Limb (tissue), 2 donors: ENCODE data around the gene ABCA2.

Experiments
- DNase-seq, 2 donors: peaks; one replicate each; pipeline ENCODE4 v3.0.0-alpha.2; 2016; ENCODE audit errors: extremely low spot score in 2 of 2

The ABCA2 gene, protein sequence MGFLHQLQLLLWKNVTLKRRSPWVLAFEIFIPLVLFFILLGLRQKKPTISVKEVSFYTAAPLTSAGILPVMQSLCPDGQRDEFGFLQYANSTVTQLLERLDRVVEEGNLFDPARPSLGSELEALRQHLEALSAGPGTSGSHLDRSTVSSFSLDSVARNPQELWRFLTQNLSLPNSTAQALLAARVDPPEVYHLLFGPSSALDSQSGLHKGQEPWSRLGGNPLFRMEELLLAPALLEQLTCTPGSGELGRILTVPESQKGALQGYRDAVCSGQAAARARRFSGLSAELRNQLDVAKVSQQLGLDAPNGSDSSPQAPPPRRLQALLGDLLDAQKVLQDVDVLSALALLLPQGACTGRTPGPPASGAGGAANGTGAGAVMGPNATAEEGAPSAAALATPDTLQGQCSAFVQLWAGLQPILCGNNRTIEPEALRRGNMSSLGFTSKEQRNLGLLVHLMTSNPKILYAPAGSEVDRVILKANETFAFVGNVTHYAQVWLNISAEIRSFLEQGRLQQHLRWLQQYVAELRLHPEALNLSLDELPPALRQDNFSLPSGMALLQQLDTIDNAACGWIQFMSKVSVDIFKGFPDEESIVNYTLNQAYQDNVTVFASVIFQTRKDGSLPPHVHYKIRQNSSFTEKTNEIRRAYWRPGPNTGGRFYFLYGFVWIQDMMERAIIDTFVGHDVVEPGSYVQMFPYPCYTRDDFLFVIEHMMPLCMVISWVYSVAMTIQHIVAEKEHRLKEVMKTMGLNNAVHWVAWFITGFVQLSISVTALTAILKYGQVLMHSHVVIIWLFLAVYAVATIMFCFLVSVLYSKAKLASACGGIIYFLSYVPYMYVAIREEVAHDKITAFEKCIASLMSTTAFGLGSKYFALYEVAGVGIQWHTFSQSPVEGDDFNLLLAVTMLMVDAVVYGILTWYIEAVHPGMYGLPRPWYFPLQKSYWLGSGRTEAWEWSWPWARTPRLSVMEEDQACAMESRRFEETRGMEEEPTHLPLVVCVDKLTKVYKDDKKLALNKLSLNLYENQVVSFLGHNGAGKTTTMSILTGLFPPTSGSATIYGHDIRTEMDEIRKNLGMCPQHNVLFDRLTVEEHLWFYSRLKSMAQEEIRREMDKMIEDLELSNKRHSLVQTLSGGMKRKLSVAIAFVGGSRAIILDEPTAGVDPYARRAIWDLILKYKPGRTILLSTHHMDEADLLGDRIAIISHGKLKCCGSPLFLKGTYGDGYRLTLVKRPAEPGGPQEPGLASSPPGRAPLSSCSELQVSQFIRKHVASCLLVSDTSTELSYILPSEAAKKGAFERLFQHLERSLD (N-terminal part only)

DNA sequence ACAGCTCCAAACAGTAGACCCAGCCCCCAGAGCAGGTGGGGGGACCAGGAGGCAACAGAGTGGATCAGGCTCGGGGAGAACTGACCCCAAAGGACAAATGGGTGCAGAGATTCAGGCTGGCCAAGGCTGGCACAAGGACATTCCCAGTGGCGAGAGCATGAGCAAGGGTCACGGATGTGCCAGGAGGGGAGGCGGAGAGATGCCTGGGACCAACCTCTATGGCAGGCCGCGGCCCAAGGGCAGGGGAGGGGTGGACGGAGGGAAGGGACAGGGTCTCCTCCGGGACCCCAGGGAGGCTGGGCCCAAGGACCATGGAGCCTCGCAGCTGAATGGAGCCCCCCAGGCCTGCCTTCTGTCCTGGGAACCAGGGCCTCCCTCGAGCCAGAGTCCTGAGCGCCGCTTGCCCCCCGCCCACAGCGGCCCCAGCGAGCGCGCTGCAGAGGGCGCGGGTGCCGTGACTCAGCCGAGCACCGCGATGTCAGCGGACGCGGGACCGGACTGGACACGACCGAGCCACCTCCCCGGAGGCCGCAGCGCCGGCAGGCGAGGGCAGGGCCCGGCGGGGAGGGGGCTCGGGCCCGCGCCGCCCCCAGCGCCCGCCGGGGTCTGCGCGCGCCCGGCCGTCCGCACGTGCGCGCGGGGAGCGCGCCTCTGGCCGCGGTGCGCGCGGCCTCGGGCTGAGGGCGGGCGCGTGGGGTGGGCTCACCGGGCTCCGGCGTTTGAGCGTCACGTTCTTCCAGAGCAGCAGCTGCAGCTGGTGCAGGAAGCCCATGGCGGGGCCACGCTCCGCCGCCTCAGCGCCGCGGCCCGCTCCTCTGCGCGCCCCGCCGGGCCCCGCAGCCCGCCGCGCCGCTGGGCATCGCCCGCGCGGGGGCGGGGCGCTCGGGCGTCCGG, at the start of gene ABCA2:
ABCA2 (minus strand) TSS at position 869 of the 894 bp plus-strand sequence; CDS start at position 772, 97 bp downstream.
- DNase-seq, result peak in 1 of 2 donors; percentile 63

DNA sequence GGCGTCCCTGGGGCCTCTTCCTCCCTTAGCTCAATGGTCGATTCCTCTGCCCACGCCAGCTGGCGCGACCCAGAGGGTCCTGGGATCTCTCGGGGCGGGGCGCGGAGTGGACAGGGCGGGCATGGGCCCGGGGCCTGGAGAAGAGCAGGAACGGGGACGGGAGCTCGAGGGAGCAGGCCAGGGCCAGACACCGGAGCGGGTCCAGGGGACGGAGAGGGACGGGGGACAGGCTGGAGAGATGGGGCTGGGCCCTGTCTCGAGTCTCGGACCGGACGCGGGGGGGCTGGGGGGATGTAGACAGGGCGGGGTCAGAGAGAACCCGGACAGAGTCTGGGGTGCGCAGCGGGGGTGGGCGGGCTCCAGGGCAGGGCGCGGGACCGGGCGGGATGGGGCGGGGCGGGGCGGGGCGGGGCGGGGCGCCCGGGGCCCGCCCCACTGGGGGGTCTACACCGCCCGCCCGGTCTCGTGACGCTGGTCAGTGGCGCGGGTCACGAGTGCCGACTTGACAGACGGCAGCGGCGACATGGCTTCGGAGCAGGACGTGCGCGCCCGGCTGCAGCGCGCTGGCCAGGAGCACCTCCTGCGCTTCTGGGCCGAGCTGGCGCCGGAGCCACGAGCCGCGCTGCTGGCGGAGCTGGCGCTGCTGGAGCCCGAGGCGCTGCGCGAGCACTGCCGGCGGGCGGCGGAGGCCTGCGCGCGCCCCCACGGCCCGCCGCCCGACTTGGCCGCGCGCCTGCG, 49.1 kb upstream of the ABCA2 start, which contains the start of gene UAP1L1:
UAP1L1 (plus strand) TSS at position 508 of the 738 bp plus-strand sequence; CDS start at position 524, 16 bp downstream.
- DNase-seq, result peak in 1 of 2 donors; percentile 50

DNA sequence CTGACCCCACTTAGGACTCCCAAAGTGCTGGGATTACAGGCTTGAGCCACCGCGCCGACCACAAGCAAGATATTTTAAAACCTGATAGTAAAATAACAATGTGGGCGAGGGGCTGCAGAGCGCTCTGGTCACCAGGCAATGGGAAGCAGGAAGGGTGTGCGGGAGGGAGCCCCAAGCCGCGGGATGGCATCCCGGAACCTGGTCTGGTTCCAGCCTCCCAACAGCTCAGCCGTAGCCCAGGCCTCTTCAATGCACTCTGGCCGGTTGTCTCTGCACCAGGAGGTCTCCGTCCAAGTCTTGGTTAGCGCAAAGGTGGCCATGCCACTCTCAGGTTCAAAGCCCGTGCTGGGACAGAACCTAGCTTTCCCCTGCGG, 48.6 kb upstream of the ABCA2 start:
- DNase-seq, result no peak

DNA sequence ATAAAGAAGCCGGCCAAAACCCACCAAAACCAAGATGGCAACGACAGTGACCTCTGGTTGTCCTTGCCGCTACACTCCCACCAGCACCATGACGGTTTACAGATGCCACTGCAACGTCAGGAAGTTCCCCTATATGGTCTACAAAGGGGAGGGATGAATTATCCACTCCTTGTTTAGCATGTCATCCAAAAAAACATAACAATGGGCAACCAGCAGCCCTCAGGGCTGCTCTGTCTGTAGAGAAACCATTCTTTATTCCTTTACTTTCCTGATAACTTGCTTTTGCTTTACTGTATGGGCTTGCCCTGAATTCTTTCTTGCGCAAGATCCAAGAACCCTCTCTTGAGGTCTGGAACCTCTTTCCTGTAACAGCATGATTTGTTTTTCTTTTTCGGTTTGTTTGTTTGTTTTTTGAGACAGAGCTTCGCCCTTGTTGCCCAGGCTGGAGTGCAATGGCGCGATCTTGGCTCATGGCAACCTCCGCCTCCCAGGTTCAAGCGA, 47.3 kb upstream of the ABCA2 start:
- no peak for DNase-seq

DNA sequence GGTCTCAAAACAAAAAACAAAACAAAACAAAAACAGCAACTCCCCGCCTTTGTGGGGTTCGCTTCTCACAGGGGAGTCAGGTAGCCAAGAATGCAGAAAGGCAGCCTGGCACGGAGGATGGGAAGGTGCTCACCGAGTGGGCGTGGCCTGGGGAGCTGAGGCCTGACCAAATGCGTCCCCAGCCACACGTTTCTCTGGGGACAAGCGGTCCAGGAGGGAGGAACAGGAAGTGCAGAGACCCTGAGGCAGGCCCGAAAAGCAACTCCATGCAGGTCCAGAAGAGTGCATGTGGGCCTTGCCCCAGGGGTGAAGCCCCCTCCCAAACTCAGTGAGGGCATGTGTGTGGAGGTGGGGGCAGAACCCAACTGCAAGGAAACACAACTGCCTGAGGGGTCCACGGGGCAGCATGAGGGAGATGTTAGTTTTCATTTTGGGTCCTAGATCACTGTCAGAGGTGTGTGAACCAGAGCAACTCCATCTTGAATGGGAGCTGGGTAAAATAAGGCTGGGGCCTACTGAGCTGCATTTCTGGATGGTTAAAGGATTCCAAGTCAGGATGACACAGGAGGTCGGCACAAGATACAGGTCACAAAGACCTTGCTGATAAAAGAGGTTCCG, 46.7 kb upstream of the ABCA2 start:
- no peak for DNase-seq

DNA sequence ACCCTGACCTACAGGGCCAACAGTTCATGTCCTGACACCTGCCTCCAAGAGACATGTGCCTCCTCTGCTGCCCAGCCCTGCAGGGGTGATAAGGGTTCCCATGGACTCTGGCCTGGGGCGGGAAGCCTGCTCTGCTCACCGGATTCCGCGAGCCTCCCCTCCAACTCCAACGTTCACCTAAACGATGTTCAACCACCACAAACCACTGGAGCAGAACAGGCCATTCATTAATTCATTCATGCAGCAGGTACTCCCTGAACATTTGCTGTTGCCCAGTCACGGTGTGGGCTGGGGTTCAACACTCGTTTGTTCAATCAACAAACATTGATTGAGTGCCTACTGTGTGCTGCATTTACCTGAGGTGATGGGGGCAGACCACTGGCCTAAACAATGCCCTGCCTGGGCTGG, 46.0 kb upstream of the ABCA2 start:
- no peak for DNase-seq

DNA sequence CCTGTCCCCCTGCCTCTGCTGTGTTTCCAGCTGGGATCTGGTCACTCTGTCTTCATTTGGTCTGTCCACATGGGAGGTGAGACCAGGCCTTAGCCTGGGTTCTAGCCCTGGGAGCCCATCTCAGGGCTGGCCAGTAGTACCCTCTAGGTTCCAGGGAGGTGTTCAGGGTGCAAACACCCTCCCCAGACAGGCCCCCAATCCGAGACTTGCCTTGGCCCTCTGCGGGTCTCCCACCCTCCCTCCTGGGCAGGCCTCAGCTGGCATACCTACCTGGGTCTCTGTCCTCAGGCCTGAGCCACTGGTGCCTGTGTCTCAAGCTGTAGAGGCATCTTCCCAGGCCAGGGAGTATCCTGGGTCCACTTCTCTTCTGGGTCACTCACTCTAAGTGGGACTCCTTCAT, 43.2 kb upstream of the ABCA2 start:
- DNase-seq, result no peak

DNA sequence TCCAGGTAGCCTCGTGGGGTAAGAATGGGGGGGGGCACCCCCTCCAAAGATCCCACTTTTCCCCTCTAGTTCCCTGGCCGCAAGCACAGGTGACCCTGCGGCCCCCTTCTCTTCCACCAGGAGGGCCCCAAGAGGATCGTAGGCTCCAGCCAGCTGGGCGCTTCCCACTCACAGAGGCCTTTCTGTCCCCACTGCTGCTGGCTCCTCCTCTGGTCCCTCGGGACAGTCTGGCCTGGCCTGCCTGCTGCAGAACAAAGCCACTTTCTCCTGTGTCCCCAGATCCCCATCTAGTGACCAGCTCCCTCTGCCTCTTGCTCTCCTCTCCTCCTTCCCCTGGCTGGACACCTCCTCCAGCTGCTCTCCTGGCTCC, 42.9 kb upstream of the ABCA2 start:
- DNase-seq, result peak in 1 of 2 donors; percentile 58

DNA sequence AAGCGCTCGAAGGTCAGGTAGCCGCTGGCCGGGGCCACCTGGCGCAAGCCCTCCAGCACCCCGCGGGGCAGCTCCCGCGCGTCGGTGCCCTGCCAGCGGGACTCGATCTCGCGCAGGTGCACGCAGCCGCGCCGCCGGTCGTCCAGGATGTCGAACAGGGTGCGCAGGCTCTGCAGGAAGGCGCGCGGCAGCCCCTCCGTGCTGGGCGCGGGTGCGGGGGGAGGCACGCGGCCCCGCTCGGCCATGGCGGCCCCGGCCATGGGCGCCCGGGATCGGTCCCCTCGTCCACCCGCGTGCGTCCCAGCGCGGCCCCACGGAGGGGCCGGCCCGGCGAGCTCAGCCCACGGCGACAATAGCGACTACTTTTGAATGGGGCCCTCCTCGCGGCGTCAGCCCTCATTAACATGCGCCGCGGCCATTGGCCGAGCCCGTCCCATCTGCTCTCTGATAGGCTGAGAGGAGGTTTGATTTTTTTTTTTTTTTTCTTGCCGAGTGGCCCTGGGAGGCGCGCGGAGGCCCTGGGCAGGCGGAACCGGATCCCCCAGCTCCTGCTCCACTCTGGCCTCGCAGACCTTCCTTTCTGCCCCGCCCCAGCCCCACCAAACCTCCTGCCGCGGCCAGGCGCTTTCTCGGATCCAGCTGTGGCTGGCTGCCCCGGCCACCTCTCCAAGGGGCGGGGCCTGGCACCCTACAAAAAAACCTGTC, 42.3 kb upstream of the ABCA2 start, which contains the start of gene SAPCD2:
SAPCD2 (minus strand) TSS at position 357 of the 705 bp plus-strand sequence; CDS start at position 260, 97 bp downstream.
- DNase-seq, result peak; percentile 79 to 86

DNA sequence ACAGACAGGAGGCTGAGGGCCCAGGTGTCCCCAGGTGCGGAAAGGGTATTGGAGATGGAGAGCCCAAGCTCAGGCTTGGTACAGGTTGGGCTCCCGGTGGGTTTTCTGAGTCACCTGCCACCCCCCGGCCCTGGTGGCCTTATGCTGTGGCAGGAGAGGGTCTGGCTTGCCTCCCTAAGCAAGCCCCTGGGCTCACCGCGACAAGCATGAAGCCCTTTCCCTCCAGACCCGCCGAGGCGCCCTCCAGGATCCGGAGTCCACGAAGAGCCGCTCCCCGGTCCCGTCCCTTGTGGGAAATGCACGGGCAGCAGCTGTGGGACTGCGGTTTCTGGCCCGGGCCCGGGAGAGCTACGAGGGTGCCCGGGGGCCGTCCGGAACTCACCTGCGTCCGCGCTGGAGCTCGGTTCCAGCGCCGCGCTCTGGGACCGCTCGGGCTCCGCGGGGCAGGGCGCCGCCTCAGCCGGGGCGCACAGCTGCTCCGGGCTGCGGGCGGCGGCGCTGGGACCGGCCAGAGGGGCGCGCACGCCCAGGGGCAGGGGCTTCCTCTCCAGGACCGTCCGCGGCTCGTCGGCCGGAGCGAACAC, 41.6 kb upstream of the ABCA2 start:
- peak in 1 of 2 donors; percentile 35 for DNase-seq

DNA sequence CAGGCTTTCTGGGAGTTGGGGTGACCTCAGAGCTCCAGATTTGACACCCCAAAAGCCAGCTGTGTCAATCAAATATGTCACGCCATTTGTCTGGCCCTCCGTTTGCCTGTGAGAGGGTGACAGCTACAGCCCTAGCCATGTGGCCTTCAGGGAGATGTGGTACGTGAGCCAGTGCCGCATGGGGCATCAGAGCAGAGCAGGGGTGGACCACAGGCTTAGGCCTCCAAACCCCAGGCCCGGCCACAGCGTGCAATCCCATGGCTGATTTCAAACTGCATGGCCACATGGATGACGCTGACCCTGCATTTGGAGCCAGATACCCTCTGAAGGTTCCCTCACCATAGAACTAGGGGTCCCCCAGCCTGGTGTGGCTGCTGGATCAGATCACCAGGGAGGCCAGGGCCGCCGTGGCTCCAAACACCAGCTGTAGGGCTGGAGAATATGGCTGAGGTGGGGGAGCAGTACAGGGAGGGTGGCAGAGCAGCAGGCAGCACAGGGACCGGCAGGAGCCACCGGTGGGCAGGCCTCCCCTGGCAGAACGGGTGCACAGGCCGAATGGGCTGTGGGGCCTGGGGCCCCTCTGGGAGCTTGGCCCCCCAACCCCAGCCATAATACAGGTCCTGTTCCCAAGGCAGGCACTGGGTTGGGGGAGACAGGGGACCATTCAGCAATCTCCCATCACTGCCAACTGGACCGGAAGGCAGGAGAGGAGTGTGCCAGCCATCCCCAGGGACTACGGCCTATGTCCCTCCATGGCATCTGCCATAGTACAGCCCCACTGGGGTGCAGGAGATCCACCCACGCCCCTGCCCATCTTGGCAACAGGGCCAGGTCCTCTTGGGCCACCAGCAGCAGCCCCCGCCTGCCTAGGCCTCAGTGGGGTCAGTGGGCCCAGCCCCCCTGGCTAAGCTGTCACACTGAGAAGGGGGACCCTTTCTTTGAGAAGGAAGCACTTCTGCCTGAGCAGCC, 40.8 kb upstream of the ABCA2 start:
- DNase-seq, result peak in 1 of 2 donors; percentile 35

DNA sequence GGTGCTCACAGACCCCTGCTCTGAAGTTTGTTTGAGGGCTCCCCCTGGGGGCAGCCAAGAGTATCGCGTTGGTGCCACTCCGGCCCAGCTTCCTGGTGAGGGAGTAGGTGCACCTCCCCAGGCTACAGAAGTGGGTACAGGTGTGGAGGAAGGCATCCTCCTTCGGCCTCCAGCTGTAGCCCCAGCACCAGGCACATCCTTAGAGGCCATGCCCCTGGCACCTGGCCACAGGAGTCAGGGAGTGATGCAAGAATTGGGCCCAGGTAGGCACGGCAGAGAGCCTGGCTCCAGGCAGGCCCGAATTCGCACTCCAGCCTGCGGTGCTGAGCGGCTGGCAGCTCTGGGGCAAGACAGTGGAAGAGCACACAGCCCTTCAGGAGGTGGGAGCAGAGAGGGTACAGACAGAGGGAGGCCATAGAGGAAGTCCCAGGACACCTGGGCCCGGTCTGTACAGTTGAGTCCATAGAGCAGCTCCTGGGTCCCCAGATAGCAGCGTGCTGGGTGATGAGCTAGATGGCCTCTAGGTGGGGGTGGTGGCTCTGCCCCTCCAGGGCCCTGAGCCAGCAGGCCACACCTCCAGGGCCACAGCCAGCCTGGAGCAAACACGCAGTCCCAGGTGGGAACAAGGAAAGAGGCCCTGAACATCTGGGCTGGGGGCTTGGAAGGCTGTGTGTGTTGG, 40.0 kb upstream of the ABCA2 start:
- DNase-seq, result peak in 1 of 2 donors; percentile 80

DNA sequence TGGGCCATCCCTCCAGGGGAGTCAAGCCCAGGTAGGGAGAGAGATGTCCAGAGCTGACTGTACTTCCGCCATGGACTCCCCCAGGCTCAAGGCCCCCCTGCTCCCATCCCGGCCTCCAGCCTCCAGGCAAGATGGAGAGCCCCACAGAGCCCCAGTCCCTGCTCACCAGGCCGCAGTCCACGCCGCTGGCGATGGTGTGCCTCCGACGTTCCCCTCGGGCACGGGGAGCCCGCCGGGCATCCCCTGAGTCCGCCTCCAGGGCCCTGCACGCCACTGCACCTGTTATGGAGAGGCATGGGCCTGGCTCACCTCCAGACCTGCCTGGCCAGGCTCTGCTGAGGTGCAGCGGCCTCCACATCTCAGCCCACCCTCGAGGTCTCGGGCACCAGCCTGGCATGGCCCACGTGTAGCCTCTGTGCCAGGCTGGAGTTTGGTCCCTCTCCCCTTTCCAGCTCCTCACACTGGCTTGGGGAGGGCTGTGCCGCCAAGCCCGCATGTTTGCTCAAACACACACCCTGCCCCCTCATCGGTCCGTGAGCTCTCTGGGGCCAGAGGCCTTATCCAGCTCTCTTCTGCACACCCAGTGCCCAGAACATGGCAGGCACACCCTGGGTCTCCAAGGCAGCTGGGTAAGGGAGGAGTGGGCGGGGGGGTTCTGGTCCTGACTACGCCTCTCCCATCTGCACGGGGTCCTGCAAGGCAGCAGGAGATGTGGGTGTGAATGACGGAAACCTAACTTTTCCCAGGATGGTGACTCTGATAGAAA, 38.2 kb upstream of the ABCA2 start:
- no peak for DNase-seq

DNA sequence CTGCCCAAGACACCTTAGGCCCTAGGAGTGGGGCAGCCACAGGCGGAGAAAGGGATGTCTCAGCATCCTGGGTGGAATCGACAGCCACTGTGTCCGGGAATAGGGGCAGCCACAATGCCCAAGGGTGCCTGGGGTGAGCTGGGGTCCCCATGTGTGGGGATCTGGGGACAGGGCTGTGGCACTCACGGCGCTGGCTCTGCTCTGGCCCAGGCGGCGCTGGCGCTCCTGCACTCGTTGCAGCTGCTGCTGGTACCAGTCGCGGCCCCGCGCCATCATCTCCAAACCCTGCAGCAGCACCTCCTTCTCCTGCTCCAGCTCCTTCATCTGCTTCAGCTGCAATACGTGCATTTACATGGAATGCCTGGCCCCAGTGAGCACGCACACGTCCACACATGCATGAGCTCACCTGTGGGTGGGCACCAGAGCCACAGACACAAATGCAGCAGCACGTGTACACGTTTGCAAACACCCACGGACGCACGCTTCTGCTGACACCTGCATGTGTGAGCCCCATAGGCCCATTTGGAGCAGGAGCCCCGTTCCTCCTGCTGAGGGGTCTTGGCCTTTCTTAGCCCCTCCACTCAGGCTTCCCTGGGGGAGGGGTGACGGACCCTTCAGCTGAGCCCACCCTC, 37.4 kb upstream of the ABCA2 start:
- DNase-seq, result no peak

DNA sequence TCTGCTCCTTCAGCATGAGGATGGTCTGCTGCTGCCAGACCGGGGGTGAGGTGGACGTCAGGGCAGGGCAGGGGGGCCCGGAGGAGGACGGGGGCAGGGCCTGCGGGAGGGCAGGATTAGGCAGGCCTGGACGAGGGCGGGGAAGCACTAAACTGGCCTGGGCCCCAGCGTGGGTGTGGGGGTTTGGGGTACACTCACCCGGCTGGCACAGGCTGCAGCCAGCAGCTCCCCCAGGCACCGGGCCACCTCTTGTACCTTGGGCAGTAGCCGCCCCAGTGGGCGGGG, 36.8 kb upstream of the ABCA2 start:
- DNase-seq, result no peak
